Measurements from ENCODE around the gene CD69.

DNA sequence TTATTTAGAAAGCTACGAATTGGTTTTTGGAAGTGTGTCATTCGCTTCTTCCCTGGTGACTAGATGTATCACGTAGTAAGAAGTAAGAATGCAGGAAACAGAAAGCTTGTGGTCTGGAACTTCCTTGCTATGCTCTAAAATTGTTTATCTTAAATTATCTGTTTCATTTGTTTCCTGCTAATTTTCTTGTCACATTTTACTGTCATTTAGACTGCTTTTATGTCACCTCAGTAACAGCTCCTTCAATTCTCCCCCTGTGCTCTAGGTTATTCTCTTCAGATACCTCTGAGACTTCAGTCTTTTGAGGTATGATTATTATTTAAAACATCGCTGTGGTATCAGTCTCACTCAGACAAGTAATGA is 699 bp upstream of the CD69 start:
- TF ChIP-seq, protein P1, sequence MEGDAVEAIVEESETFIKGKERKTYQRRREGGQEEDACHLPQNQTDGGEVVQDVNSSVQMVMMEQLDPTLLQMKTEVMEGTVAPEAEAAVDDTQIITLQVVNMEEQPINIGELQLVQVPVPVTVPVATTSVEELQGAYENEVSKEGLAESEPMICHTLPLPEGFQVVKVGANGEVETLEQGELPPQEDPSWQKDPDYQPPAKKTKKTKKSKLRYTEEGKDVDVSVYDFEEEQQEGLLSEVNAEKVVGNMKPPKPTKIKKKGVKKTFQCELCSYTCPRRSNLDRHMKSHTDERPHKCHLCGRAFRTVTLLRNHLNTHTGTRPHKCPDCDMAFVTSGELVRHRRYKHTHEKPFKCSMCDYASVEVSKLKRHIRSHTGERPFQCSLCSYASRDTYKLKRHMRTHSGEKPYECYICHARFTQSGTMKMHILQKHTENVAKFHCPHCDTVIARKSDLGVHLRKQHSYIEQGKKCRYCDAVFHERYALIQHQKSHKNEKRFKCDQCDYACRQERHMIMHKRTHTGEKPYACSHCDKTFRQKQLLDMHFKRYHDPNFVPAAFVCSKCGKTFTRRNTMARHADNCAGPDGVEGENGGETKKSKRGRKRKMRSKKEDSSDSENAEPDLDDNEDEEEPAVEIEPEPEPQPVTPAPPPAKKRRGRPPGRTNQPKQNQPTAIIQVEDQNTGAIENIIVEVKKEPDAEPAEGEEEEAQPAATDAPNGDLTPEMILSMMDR (IDR thresholded peaks at IDR 0.05), result no peak
- peak in 1 of 4 donors; percentile 28 for TF ChIP-seq POLR2A (IDR thresholded peaks at IDR 0.05)
